ENCODE data around the gene VAMP8.
"Not testable (repeated sequence)": the region's sequence is repeated elsewhere in the genome, so short reads cannot be mapped to it uniquely, and the experiment has no call there.

- TF ChIP-seq CTCF, EZH2phosphoT487 (IDR thresholded peaks at IDR 0.05): not testable (repeated sequence)
These were observed 17.0 kb upstream of the VAMP8 start for GRCh38 chr2:85560403-85560726.

Data from neural progenitor cell (in vitro differentiated cells).